22Rv1 (cell line): ENCODE measurements around the gene BAG2.

Source experiments
- H3K27ac ChIP-seq: fragments of 450-650 bp; 2 replicates; pipeline ENCODE4 v1.5.1; 2017
- CTCF ChIP-seq: fragments of 450-650 bp; IDR thresholded peaks from 2 replicates; pipeline ENCODE4 v1.5.1; 2017; ENCODE audit warnings: mild to moderate bottlenecking
- ZFX ChIP-seq: fragments of 450-650 bp; IDR thresholded peaks from 2 replicates; pipeline ENCODE4 v1.6.1; 2017; ENCODE audit warnings: antibody characterized with exemption, borderline replicate concordance

BAG2 gene

GRCh38 chr6:57138026-57138425 is 34.1 kb upstream of the BAG2 start:
- TF ChIP-seq CTCF (no peak), ZFX (no peak)
- no peak overlapping the region for H3K27ac ChIP-seq

- no peak overlapping the region for H3K27ac ChIP-seq
- TF ChIP-seq CTCF (no peak), ZFX (no peak)
Measured at GRCh38 chr6:57141451-57142177, 30.5 kb upstream of the BAG2 start.

- TF ChIP-seq CTCF (no peak), ZFX (no peak)
- no peak overlapping the region for H3K27ac ChIP-seq
Measured at GRCh38 chr6:57142178-57142525, 30.0 kb upstream of the BAG2 start.

- H3K27ac ChIP-seq, result no peak overlapping the region
- no peak for TF ChIP-seq CTCF
- no peak for TF ChIP-seq ZFX
Measured at GRCh38 chr6:57143690-57144089, 28.4 kb upstream of the BAG2 start.

GRCh38 chr6:57147401-57147800 is 24.7 kb upstream of the BAG2 start:
- TF ChIP-seq ZFX (no peak), CTCF (no peak)
- no peak overlapping the region for H3K27ac ChIP-seq

- TF ChIP-seq ZFX (no peak), CTCF (no peak)
- H3K27ac ChIP-seq, result no peak overlapping the region
Measured at GRCh38 chr6:57147955-57148858, 23.9 kb upstream of the BAG2 start.

GRCh38 chr6:57158658-57159057 is 13.5 kb upstream of the BAG2 start:
- no peak overlapping the region for H3K27ac ChIP-seq
- TF ChIP-seq ZFX (no peak), CTCF (no peak)
